Panc1 (cell line): ENCODE measurements around the gene AFM. TPM values are rescaled to one million over a fixed set of nuclear protein-coding genes. Genes with fewer than 3 reads are reported as not detected.

Source experiments
- ATAC-seq: fragments of 200-7000 bp; cut with Tn5 transposase; 2 replicates; pipeline ENCODE4 v1.9.1; 2020; ENCODE audit warnings: mild to moderate bottlenecking, moderate library complexity
- BruUV-seq: library from RNA; stranded (reverse); fragments of 400-500 nt; replicated peaks from 2 replicates; lab custom pipeline; 2021; lab: Mats Ljungman, UMichigan
- CTCF ChIA-PET: fragments of 300-600 bp; sonication (Branson Sonifier 250); formaldehyde crosslinking; loops from one replicate; lab custom pipeline; 2022; ENCODE audit warnings: antibody characterized with exemption; lab: Charles Lee
- POLR2A ChIA-PET: fragments of 300-600 bp; sonication (Branson Sonifier 250); formaldehyde crosslinking; loops from one replicate; lab custom pipeline; 2022; ENCODE audit warnings: antibody characterized with exemption; lab: Charles Lee
- DNase-seq: peaks from one replicate; pipeline ENCODE4 v3.0.0-alpha.2; 2010; ENCODE audit warnings: low read depth, low spot score
- H3K27ac ChIP-seq: 2 replicates; pipeline ENCODE4 v1.5.1; 2011; ENCODE audit warnings: mild to moderate bottlenecking, low read length, inconsistent platforms
- H3K27me3 ChIP-seq: fragments of 200-500 bp; sonication (Bioruptor generic); 2 replicates; pipeline ENCODE4 v1.6.0; 2014; ENCODE audit warnings: low read length, inconsistent platforms; ENCODE audit not compliant: control insufficient read depth, insufficient read depth
- H3K36me3 ChIP-seq: fragments of 200-500 bp; sonication (Bioruptor generic); 2 replicates; pipeline ENCODE4 v1.5.1; 2014; ENCODE audit warnings: inconsistent platforms, mild to moderate bottlenecking, low read length, moderate library complexity; ENCODE audit not compliant: control insufficient read depth, insufficient read depth
- H3K4me1 ChIP-seq: 2 replicates; pipeline ENCODE4 v1.5.1; 2011; ENCODE audit warnings: inconsistent platforms, mild to moderate bottlenecking, low read length, moderate library complexity; ENCODE audit not compliant: control insufficient read depth, insufficient read depth
- H3K4me3 ChIP-seq, 2 experiments: 2 replicates each; pipeline ENCODE4 v1.5.1; 2011 to 2012; ENCODE audit warnings: low read depth in 2 of 2, low read length in 2 of 2, mild to moderate bottlenecking in 2 of 2, inconsistent platforms in 1 of 2, moderate library complexity in 1 of 2
- H3K9me3 ChIP-seq: fragments of 200-500 bp; sonication (Bioruptor generic); 2 replicates; pipeline ENCODE4 v1.5.1; 2014; ENCODE audit warnings: low read depth, mild to moderate bottlenecking, inconsistent platforms, low read length, moderate library complexity; ENCODE audit not compliant: control insufficient read depth, insufficient read depth
- POLR2AphosphoS5 ChIP-seq: IDR thresholded peaks from 2 replicates; pipeline ENCODE4 v1.6.1; 2012; ENCODE audit warnings: mild to moderate bottlenecking, low read depth, low read length, moderate library complexity
- SIN3A ChIP-seq: IDR thresholded peaks from 2 replicates; pipeline ENCODE4 v1.6.1; 2012; ENCODE audit warnings: low read depth, mild to moderate bottlenecking, low read length, moderate library complexity, borderline replicate concordance; ENCODE audit not compliant: insufficient read depth
- TCF7L2 ChIP-seq: IDR thresholded peaks from 2 replicates; pipeline ENCODE4 v1.6.1; 2011; ENCODE audit warnings: mild to moderate bottlenecking, low read depth, low read length, inconsistent platforms
- in situ Hi-C: cut with HindIII; loops from 2 replicates; pipeline ENCODE4 v1.10.0; 2016; ENCODE audit warnings: low sequenced_read_pairs, low pct_unique_long_range_greater_than_20kb
- intact Hi-C: fragments of 100-400 bp; cut with micrococcal nuclease; formaldehyde crosslinking; loops from one replicate; pipeline ENCODE4 v1.10.0; 2022; ENCODE audit not compliant: unreplicated experiment
- total RNA-seq: library from RNA; stranded (reverse); gene quantifications from one replicate; pipeline ENCODE4 v1.2.1, GENCODE V29; 2021; ENCODE audit not compliant: unreplicated experiment
- TF ChIP-seq, protein P1 (sequence below), 2 experiments: IDR thresholded peaks; 2 replicates each; pipeline ENCODE4 v1.6.1; 2011 to 2012; ENCODE audit warnings: low read depth in 2 of 2, control low read depth in 1 of 2, low read length in 1 of 2, mild to moderate bottlenecking in 1 of 2, moderate library complexity in 1 of 2; ENCODE audit not compliant: insufficient read depth in 1 of 2
- TF ChIP-seq, protein P2 (sequence below): fragments of 450-650 bp; IDR thresholded peaks from 2 replicates; pipeline ENCODE4 v1.5.1; 2017; ENCODE audit warnings: mild to moderate bottlenecking

AFM gene
- total RNA-seq, 1 experiment from 2014 or later = not detected

DNA sequence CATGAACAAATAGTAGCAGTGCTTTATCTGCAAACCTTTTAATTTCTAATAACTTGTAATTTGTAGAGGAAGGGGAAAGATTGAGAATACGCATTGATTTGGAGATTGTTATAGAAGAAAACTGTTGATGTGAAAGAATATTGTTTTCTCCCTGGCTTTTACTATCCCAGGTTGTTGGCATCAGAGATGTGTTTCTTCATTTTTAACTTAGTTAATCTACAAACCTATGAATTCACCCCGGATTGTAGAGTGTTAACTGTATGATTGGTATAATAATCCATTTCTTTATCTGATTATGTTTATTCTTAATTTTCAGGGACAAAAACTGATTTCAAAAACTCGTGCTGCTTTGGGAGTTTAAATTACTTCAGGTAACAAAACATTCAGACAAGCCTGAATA, 26.6 kb upstream of the AFM start:
- no peak overlapping the region for H3K4me3 ChIP-seq
- TF ChIP-seq, protein P1, sequence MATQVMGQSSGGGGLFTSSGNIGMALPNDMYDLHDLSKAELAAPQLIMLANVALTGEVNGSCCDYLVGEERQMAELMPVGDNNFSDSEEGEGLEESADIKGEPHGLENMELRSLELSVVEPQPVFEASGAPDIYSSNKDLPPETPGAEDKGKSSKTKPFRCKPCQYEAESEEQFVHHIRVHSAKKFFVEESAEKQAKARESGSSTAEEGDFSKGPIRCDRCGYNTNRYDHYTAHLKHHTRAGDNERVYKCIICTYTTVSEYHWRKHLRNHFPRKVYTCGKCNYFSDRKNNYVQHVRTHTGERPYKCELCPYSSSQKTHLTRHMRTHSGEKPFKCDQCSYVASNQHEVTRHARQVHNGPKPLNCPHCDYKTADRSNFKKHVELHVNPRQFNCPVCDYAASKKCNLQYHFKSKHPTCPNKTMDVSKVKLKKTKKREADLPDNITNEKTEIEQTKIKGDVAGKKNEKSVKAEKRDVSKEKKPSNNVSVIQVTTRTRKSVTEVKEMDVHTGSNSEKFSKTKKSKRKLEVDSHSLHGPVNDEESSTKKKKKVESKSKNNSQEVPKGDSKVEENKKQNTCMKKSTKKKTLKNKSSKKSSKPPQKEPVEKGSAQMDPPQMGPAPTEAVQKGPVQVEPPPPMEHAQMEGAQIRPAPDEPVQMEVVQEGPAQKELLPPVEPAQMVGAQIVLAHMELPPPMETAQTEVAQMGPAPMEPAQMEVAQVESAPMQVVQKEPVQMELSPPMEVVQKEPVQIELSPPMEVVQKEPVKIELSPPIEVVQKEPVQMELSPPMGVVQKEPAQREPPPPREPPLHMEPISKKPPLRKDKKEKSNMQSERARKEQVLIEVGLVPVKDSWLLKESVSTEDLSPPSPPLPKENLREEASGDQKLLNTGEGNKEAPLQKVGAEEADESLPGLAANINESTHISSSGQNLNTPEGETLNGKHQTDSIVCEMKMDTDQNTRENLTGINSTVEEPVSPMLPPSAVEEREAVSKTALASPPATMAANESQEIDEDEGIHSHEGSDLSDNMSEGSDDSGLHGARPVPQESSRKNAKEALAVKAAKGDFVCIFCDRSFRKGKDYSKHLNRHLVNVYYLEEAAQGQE (IDR thresholded peaks at IDR 0.05; ENCODE audit: insufficient read depth in 1 of 2, low read depth in 2 of 2, low read length in 1 of 2) = no peak
- no peak for TF ChIP-seq SIN3A
- no peak for TF ChIP-seq TCF7L2
- no peak for TF ChIP-seq POLR2AphosphoS5
- TF ChIP-seq, protein P2, sequence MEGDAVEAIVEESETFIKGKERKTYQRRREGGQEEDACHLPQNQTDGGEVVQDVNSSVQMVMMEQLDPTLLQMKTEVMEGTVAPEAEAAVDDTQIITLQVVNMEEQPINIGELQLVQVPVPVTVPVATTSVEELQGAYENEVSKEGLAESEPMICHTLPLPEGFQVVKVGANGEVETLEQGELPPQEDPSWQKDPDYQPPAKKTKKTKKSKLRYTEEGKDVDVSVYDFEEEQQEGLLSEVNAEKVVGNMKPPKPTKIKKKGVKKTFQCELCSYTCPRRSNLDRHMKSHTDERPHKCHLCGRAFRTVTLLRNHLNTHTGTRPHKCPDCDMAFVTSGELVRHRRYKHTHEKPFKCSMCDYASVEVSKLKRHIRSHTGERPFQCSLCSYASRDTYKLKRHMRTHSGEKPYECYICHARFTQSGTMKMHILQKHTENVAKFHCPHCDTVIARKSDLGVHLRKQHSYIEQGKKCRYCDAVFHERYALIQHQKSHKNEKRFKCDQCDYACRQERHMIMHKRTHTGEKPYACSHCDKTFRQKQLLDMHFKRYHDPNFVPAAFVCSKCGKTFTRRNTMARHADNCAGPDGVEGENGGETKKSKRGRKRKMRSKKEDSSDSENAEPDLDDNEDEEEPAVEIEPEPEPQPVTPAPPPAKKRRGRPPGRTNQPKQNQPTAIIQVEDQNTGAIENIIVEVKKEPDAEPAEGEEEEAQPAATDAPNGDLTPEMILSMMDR = no peak
- BruUV-seq = no TSS peak
- no peaks in the 10 kb centered on the region for H3K4me1 ChIP-seq
- no peaks in the 10 kb centered on the region for H3K36me3 ChIP-seq
- intact Hi-C loops = no loop called here
- H3K27ac ChIP-seq = no peak overlapping the region
- CTCF ChIA-PET = no interaction called here
- DNase-seq (no peak), ATAC-seq (no peak)
- no peaks in the 10 kb centered on the region for H3K27me3 ChIP-seq
- no peaks in the 10 kb centered on the region for H3K9me3 ChIP-seq
- POLR2A ChIA-PET = no interaction called here
- in situ Hi-C loops = no loop called here

DNA sequence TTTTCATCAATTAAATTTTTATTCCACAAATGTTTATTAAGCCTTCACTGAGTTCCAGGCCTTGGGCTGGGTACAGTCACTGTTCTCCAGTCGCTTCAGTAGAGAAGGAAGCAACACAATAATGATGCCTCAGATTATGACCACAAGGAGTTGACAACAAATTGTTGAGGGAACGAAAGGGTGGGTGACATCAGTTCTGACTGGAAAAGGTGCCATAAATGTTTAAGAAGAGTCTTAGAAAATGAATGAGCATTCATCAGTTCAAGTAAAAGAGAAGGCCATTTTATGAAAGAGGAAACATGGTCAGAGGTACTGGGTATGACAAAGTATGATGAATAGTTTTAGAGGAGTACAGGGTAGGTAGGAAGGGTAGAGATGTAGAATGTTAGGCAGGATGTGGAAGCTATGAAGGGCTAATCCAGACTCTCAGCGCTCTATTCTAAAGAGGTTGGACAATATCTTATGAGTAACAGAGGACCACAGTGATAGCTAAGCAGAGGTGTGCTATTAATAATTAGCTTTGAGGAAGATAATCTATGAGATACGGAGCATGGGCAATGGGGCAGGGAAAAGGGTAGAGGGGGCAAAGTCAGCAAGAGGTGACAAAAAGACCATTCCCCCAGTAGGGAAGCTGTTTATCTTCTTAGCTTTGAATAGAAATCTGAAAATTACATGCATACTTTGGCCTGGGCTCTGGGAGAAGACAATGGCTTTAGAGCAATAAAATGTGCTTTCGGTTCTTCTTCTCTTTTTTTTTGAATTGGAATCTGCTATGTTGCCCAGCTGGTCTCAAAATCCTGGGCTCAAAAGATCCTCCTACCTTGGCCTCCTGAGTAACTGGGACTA, 25.1 kb upstream of the AFM start:
- CTCF ChIA-PET = no interaction called here
- no TSS peak for BruUV-seq
- Histone ChIP-seq H3K9me3 (no peaks in the 10 kb centered on the region), H3K36me3 (no peaks in the 10 kb centered on the region), H3K4me3 (no peak overlapping the region), H3K27me3 (no peaks in the 10 kb centered on the region), H3K4me1 (no peaks in the 10 kb centered on the region), H3K27ac (no peak overlapping the region)
- ATAC-seq (no peak), DNase-seq (no peak)
- in situ Hi-C loops = no loop called here
- no peak for TF ChIP-seq TCF7L2
- no peak for TF ChIP-seq SIN3A
- TF ChIP-seq, protein P2 = no peak
- TF ChIP-seq, protein P1 (IDR thresholded peaks at IDR 0.05; ENCODE audit: insufficient read depth in 1 of 2, low read depth in 2 of 2, low read length in 1 of 2) = no peak
- TF ChIP-seq POLR2AphosphoS5 = no peak
- intact Hi-C loops = no loop called here
- POLR2A ChIA-PET = interaction anchor here (0.5 kb wide), 1 partner anchor 557 kb away, joined by 3 read pairs; no protein-coding TSS in a partner anchor
